ENCODE measurements around the gene ITPR3.

Gene ITPR3

GRCh38 chr6:33686981-33687975 lies 66.2 kb downstream of the ITPR3 start:
- DNase-seq (ENCODE audit: low spot score) = no peak

- no peak for DNase-seq (ENCODE audit: low spot score)
These were observed 66.9 kb downstream of the ITPR3 start for GRCh38 chr6:33688006-33688405.

GRCh38 chr6:33688451-33689147 lies 67.5 kb downstream of the ITPR3 start:
- no peak for DNase-seq (ENCODE audit: low spot score)

- DNase-seq (ENCODE audit: low spot score) = no peak
These were observed 68.0 kb downstream of the ITPR3 start for GRCh38 chr6:33689148-33689494.

- DNase-seq (ENCODE audit: low spot score) = no peak
These were observed 68.8 kb downstream of the ITPR3 start for GRCh38 chr6:33689879-33690278.

- DNase-seq (ENCODE audit: low spot score) = no peak
These were observed 69.6 kb downstream of the ITPR3 start for GRCh38 chr6:33690766-33691165.

- DNase-seq (ENCODE audit: low spot score) = no peak
These were observed 70.4 kb downstream of the ITPR3 start for GRCh38 chr6:33691456-33692077.

- no peak for DNase-seq (ENCODE audit: low spot score)
These were observed 71.1 kb downstream of the ITPR3 start for GRCh38 chr6:33692078-33692759.

- no peak for DNase-seq (ENCODE audit: low spot score)
These were observed 71.6 kb downstream of the ITPR3 start for GRCh38 chr6:33692760-33693158.

- no peak for DNase-seq (ENCODE audit: low spot score)
These were observed 72.3 kb downstream of the ITPR3 start for GRCh38 chr6:33693186-33694105.

GRCh38 chr6:33694401-33694931 lies 73.3 kb downstream of the ITPR3 start:
- no peak for DNase-seq (ENCODE audit: low spot score)

GRCh38 chr6:33694977-33695376 lies 73.9 kb downstream of the ITPR3 start:
- DNase-seq (ENCODE audit: low spot score) = no peak

GRCh38 chr6:33695451-33695887 lies 74.3 kb downstream of the ITPR3 start:
- DNase-seq (ENCODE audit: low spot score) = peak; percentile 30

- no peak for DNase-seq (ENCODE audit: low spot score)
These were observed 75.0 kb downstream of the ITPR3 start for GRCh38 chr6:33696076-33696475.

GRCh38 chr6:33696548-33697518 lies 75.7 kb downstream of the ITPR3 start:
- DNase-seq (ENCODE audit: low spot score) = peak; percentile 43

GRCh38 chr6:33697845-33698244 lies 76.7 kb downstream of the ITPR3 start:
- no peak for DNase-seq (ENCODE audit: low spot score)

GRCh38 chr6:33698494-33698893 lies 77.4 kb downstream of the ITPR3 start:
- no peak for DNase-seq (ENCODE audit: low spot score)

- DNase-seq (ENCODE audit: low spot score) = no peak
These were observed 78.0 kb downstream of the ITPR3 start for GRCh38 chr6:33699131-33699530.

- DNase-seq (ENCODE audit: low spot score) = no peak
These were observed 78.6 kb downstream of the ITPR3 start for GRCh38 chr6:33699739-33700138.
